GM12878 (cell line): ENCODE results near the gene ANKRD55.

Experiments used
- BHLHE40 ChIP-seq, 2 experiments: fragments of 450-650 bp in 1 of 2; IDR thresholded peaks; 2 replicates each; pipeline ENCODE4 v1.6.1; 2011 to 2017; ENCODE audit warnings: low read depth in 2 of 2, borderline replicate concordance in 1 of 2, improper control_type of control experiment in 1 of 2, low read length in 1 of 2, mild to moderate bottlenecking in 1 of 2
- CREM ChIP-seq: IDR thresholded peaks from 2 replicates; pipeline ENCODE4 v1.6.1; 2014; ENCODE audit warnings: antibody characterized with exemption, low read depth
- EZH2 ChIP-seq: IDR thresholded peaks from 2 replicates; pipeline ENCODE4 v1.6.1; 2012; ENCODE audit warnings: low read depth, mild to moderate bottlenecking, control low read depth, inconsistent platforms, low read length, borderline replicate concordance; ENCODE audit not compliant: control insufficient read depth
- IKZF2 ChIP-seq, 2 experiments: fragments of 450-650 bp; IDR thresholded peaks; 2 replicates each; pipeline ENCODE4 v1.6.1; 2017; ENCODE audit warnings: mild to moderate bottlenecking in 2 of 2, moderate library complexity in 2 of 2
- LARP7 ChIP-seq: fragments of 450-650 bp; IDR thresholded peaks from 2 replicates; pipeline ENCODE4 v1.6.1; 2017; ENCODE audit warnings: mild to moderate bottlenecking
- SUZ12 ChIP-seq: fragments of 200-600 bp; sonication (generic); IDR thresholded peaks from one replicate; pipeline ENCODE4 v1.6.1; 2018; ENCODE audit warnings: antibody characterized with exemption, mild to moderate bottlenecking; ENCODE audit not compliant: unreplicated experiment
- TF ChIP-seq, protein P1 (sequence below), 3 experiments: IDR thresholded peaks in 2 of 3; conservative IDR thresholded peaks in 1 of 3; 2 replicates each; pipeline ENCODE4 v1.5.1; 2011; ENCODE audit warnings: low read depth in 3 of 3, low read length in 3 of 3, mild to moderate bottlenecking in 3 of 3, control low read depth in 2 of 3, moderate library complexity in 2 of 3, inconsistent platforms in 1 of 3, mixed read lengths in 1 of 3; ENCODE audit not compliant: control insufficient read depth in 2 of 3, insufficient read depth in 1 of 3; ENCODE audit errors: extremely low read depth in 1 of 3
- TF ChIP-seq, protein P2 (sequence below): IDR thresholded peaks from 2 replicates; pipeline ENCODE4 v1.6.1; 2012; ENCODE audit warnings: low read depth, low read length, improper control_type of control experiment

DNA sequence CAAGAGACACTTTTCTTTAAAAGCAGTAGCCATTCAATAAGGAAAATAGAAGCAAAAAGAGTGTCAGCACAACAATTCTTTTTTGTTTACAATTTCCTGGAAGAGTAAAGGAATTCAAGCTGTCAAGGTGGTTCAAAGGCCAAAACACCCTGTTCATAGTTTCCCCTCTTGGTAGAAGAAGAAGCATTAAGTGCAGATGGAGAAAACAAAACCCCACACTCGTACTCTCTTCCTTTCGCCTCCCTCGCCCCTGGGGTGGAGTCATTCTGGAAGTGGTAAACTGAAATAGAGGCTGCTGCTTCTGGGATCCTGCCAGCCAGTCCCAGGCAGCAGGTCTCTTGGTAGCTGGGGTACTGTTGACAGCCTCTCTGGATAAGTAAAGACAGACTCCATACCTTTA lies 105.0 kb downstream of the ANKRD55 start:
- TF ChIP-seq, protein P1, sequence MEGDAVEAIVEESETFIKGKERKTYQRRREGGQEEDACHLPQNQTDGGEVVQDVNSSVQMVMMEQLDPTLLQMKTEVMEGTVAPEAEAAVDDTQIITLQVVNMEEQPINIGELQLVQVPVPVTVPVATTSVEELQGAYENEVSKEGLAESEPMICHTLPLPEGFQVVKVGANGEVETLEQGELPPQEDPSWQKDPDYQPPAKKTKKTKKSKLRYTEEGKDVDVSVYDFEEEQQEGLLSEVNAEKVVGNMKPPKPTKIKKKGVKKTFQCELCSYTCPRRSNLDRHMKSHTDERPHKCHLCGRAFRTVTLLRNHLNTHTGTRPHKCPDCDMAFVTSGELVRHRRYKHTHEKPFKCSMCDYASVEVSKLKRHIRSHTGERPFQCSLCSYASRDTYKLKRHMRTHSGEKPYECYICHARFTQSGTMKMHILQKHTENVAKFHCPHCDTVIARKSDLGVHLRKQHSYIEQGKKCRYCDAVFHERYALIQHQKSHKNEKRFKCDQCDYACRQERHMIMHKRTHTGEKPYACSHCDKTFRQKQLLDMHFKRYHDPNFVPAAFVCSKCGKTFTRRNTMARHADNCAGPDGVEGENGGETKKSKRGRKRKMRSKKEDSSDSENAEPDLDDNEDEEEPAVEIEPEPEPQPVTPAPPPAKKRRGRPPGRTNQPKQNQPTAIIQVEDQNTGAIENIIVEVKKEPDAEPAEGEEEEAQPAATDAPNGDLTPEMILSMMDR (IDR thresholded peaks at IDR 0.05 in 2 of 3, conservative IDR thresholded peaks at IDR 0.05 in 1 of 3; ENCODE audit: control insufficient read depth in 2 of 3, extremely low read depth in 1 of 3, insufficient read depth in 1 of 3, low read depth in 3 of 3, low read length in 3 of 3), result no peak
- TF ChIP-seq, protein P2, sequence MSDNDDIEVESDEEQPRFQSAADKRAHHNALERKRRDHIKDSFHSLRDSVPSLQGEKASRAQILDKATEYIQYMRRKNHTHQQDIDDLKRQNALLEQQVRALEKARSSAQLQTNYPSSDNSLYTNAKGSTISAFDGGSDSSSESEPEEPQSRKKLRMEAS, result no peak
- TF ChIP-seq BHLHE40 (IDR thresholded peaks at IDR 0.05; ENCODE audit: borderline replicate concordance in 1 of 2, low read depth in 2 of 2, low read length in 1 of 2), result no peak
- TF ChIP-seq LARP7, result no peak
- TF ChIP-seq CREM, result no peak
- no peak for TF ChIP-seq EZH2
- TF ChIP-seq SUZ12, result no peak
- no peak for TF ChIP-seq IKZF2 (IDR thresholded peaks at IDR 0.05)
